H1 (cell line): ENCODE data around the gene RANGRF. TPM values are rescaled to one million over a fixed set of nuclear protein-coding genes. Genes with fewer than 3 reads are reported as not detected.

Experiments used
- ASH2L ChIP-seq: fragments of 200-600, 300-600 bp; sonication (generic); IDR thresholded peaks from one replicate; pipeline ENCODE4 v1.7.1; 2017; ENCODE audit warnings: low read length
- EZH2 ChIP-seq: fragments of 200-600 bp; sonication (generic); IDR thresholded peaks from 2 replicates; pipeline ENCODE4 v1.7.1; 2012; ENCODE audit warnings: low read depth, mild to moderate bottlenecking, moderate library complexity, low read length, inconsistent platforms; ENCODE audit not compliant: severe bottlenecking
- HDAC6 ChIP-seq: IDR thresholded peaks from one replicate; pipeline ENCODE4 v1.7.1; 2012; ENCODE audit warnings: low read depth, mild to moderate bottlenecking, inconsistent platforms, low read length, moderate library complexity
- RFX5 ChIP-seq: IDR thresholded peaks from 2 replicates; pipeline ENCODE4 v1.6.1; 2011; ENCODE audit warnings: low read depth, low read length, improper control_type of control experiment, borderline replicate concordance
- ZNF274 ChIP-seq: IDR thresholded peaks from 2 replicates; pipeline ENCODE4 v1.7.0; 2012; ENCODE audit warnings: low read length, borderline replicate concordance; ENCODE audit errors: extremely low read depth
- polyA plus RNA-seq, 7 experiments: library from polyadenylated mRNA; depleted of rRNA in 3 of 7; stranded (reverse) in 5 of 7; unstranded in 2 of 7; fragments of >200 nt in 5 of 7; fragments of 200-250 nt in 2 of 7; gene quantifications; 1 replicate in 5 of 7; 2 replicates in 1 of 7; 4 replicates in 1 of 7; pipeline versions ENCODE4 v1.2.1 to v1.2.3, GENCODE V29; 2011 to 2013; ENCODE audit warnings: missing spikeins in 2 of 7, mixed read lengths in 2 of 7
- small RNA-seq: library from polyadenylated mRNA; stranded (forward); fragments of <200 nt; extraction: miRNeasy Mini kit (QIAGEN cat#:217004); gene quantifications from one replicate; pipeline ENCODE3, GENCODE V24; 2013; ENCODE audit not compliant: insufficient read depth
- total RNA-seq: library from RNA; stranded (reverse); fragmentation: NEBNext Ultra II Directional; extraction: Animal tissue kit (Norgen Biotek cat#: 25700); gene quantifications from 2 replicates; pipeline ENCODE4 v1.2.1, GENCODE V29; 2021
- TF ChIP-seq, protein P1 (sequence below), 3 experiments: IDR thresholded peaks; 1 replicate in 2 of 3; 2 replicates in 1 of 3; pipeline versions ENCODE4 v1.5.1 to v1.6.1; 2011; ENCODE audit warnings: low read length in 3 of 3, mild to moderate bottlenecking in 3 of 3, inconsistent platforms in 2 of 3, low read depth in 1 of 3, moderate library complexity in 1 of 3; ENCODE audit not compliant: insufficient read depth in 1 of 3; ENCODE audit errors: control extremely low read depth in 1 of 3

RANGRF gene
- total and polyA plus RNA-seq, 2 of the 8 experiments (the other 6 are each of a cell fraction or from before 2014, with no cell fraction given), result 36.9 to 49.6 TPM

DNA sequence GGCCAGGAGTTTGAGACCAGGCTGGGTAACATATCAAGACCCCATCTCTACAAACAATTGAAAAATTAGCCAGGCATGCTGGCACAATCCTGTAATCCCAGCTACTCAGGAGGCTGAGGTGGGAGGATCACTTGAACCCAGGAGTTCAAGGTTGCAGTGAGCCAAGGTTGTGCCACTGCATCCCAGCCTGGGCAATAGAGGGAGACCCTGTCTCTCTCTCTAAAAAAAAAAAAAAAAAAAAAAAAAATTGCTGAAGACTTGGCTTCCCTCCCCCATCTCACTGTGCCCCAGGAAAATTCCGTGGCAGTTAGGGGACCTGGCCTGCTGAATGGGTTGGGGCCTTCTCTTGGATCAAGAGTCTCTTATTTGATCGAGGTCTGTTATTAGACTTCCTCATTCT, 51.1 kb downstream of the RANGRF start, which contains the start of gene ODF4 (continued):
- TF ChIP-seq, protein P1, sequence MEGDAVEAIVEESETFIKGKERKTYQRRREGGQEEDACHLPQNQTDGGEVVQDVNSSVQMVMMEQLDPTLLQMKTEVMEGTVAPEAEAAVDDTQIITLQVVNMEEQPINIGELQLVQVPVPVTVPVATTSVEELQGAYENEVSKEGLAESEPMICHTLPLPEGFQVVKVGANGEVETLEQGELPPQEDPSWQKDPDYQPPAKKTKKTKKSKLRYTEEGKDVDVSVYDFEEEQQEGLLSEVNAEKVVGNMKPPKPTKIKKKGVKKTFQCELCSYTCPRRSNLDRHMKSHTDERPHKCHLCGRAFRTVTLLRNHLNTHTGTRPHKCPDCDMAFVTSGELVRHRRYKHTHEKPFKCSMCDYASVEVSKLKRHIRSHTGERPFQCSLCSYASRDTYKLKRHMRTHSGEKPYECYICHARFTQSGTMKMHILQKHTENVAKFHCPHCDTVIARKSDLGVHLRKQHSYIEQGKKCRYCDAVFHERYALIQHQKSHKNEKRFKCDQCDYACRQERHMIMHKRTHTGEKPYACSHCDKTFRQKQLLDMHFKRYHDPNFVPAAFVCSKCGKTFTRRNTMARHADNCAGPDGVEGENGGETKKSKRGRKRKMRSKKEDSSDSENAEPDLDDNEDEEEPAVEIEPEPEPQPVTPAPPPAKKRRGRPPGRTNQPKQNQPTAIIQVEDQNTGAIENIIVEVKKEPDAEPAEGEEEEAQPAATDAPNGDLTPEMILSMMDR (IDR thresholded peaks at IDR 0.05; ENCODE audit: control extremely low read depth in 1 of 3, insufficient read depth in 1 of 3, low read depth in 1 of 3, low read length in 3 of 3), result no peak
- no peak for TF ChIP-seq HDAC6
- TF ChIP-seq ASH2L, result no peak
- no peak for TF ChIP-seq RFX5
- no peak for TF ChIP-seq EZH2
- no peak for TF ChIP-seq ZNF274

Small RNA genes lying within 50 kb of the gene (small RNA-seq; reads per million reads assigned to genes)
- not detected for gene RF00265

Other genes with a start within 250 kb of the RANGRF start
- gene ALOX15B, start 249.6 kb upstream of the RANGRF start, total RNA-seq, result 0.46 and 0.63 TPM in 2 replicates
- 0.91 and 1.4 TPM in 2 replicates for gene ALOX15B, start 249.6 kb upstream of the RANGRF start, polyA plus RNA-seq (2011; rRNA removed)
- not detected in 2 replicates for gene ALOX12B, start 201.0 kb upstream of the RANGRF start, total RNA-seq
- gene ALOX12B, start 201.0 kb upstream of the RANGRF start, polyA plus RNA-seq (2011; rRNA removed), result 0.82 and 0.86 TPM in 2 replicates
- not detected in 2 replicates for gene ALOXE3, start 170.2 kb upstream of the RANGRF start, total RNA-seq
- gene ALOXE3, start 170.2 kb upstream of the RANGRF start, polyA plus RNA-seq (2011; rRNA removed), result 0.26 and 0.55 TPM in 2 replicates
- gene HES7, start 164.6 kb upstream of the RANGRF start, total RNA-seq, result 0.32 and 0.69 TPM in 2 replicates
- gene HES7, start 164.6 kb upstream of the RANGRF start, polyA plus RNA-seq (2011; rRNA removed), result 0.20 and 0.55 TPM in 2 replicates
- 38.0 and 39.9 TPM in 2 replicates for gene PER1, start 136.3 kb upstream of the RANGRF start, total RNA-seq
- 9.6 and 17.3 TPM in 2 replicates for gene PER1, start 136.3 kb upstream of the RANGRF start, polyA plus RNA-seq (2011; rRNA removed)
- 19.0 and 20.5 TPM in 2 replicates for gene VAMP2, start 125.7 kb upstream of the RANGRF start, total RNA-seq
- 19.3 and 25.2 TPM in 2 replicates for gene VAMP2, start 125.7 kb upstream of the RANGRF start, polyA plus RNA-seq (2011; rRNA removed)
- gene TMEM107, start 112.3 kb upstream of the RANGRF start, total RNA-seq, result 17.3 and 17.9 TPM in 2 replicates
- 21.4 and 21.5 TPM in 2 replicates for gene TMEM107, start 112.3 kb upstream of the RANGRF start, polyA plus RNA-seq (2011; rRNA removed)
- gene BORCS6, start 98.5 kb upstream of the RANGRF start, total RNA-seq, result 3.6 and 4.6 TPM in 2 replicates
- gene BORCS6, start 98.5 kb upstream of the RANGRF start, polyA plus RNA-seq (2011; rRNA removed), result 3.3 and 3.8 TPM in 2 replicates
- gene AURKB, start 78.1 kb upstream of the RANGRF start, total RNA-seq, result 154 and 160 TPM in 2 replicates
- 102 and 171 TPM in 2 replicates for gene AURKB, start 78.1 kb upstream of the RANGRF start, polyA plus RNA-seq (2011; rRNA removed)
- 33.7 and 39.8 TPM in 2 replicates for gene CTC1, start 40.6 kb upstream of the RANGRF start, total RNA-seq
- gene CTC1, start 40.6 kb upstream of the RANGRF start, polyA plus RNA-seq (2011; rRNA removed), result 19.4 and 32.2 TPM in 2 replicates
- gene PFAS, start 39.4 kb upstream of the RANGRF start, total RNA-seq, result 238 and 248 TPM in 2 replicates
- gene PFAS, start 39.4 kb upstream of the RANGRF start, polyA plus RNA-seq (2011; rRNA removed), result 88.4 and 120 TPM in 2 replicates
- 3.6 and 5.8 TPM in 2 replicates for gene SLC25A35, start 6.7 kb downstream of the RANGRF start, total RNA-seq
- 4.2 and 6.0 TPM in 2 replicates for gene SLC25A35, start 6.7 kb downstream of the RANGRF start, polyA plus RNA-seq (2011; rRNA removed)
- 0.67 and 1.8 TPM in 2 replicates for gene ARHGEF15, start 21.6 kb downstream of the RANGRF start, total RNA-seq
- gene ARHGEF15, start 21.6 kb downstream of the RANGRF start, polyA plus RNA-seq (2011; rRNA removed), result 4.1 and 9.3 TPM in 2 replicates
- not detected in 2 replicates for gene ODF4, start 51.2 kb downstream of the RANGRF start, total RNA-seq
- not detected in 2 replicates for gene ODF4, start 51.2 kb downstream of the RANGRF start, polyA plus RNA-seq (2011; rRNA removed)
- gene RPL26, start 94.5 kb downstream of the RANGRF start, total RNA-seq, result 1,963 and 1,980 TPM in 2 replicates
- 1,277 and 2,554 TPM in 2 replicates for gene RPL26, start 94.5 kb downstream of the RANGRF start, polyA plus RNA-seq (2011; rRNA removed)
- not detected in 2 replicates for gene RNF222, start 109.2 kb downstream of the RANGRF start, total RNA-seq
- not detected in 2 replicates for gene RNF222, start 109.2 kb downstream of the RANGRF start, polyA plus RNA-seq (2011; rRNA removed)
- 31.3 and 32.9 TPM in 2 replicates for gene NDEL1, start 147.2 kb downstream of the RANGRF start, total RNA-seq
- gene NDEL1, start 147.2 kb downstream of the RANGRF start, polyA plus RNA-seq (2011; rRNA removed), result 31.1 and 31.2 TPM in 2 replicates